GM19438 (cell line): ENCODE data around the gene TRIM9.

Source experiments
- ATAC-seq: cut with Tn5 transposase; IDR thresholded peaks from one replicate; pipeline ENCODE4 v1.9.1; 2021; ENCODE audit warnings: low read depth; ENCODE audit not compliant: unreplicated experiment

TRIM9 gene

DNA sequence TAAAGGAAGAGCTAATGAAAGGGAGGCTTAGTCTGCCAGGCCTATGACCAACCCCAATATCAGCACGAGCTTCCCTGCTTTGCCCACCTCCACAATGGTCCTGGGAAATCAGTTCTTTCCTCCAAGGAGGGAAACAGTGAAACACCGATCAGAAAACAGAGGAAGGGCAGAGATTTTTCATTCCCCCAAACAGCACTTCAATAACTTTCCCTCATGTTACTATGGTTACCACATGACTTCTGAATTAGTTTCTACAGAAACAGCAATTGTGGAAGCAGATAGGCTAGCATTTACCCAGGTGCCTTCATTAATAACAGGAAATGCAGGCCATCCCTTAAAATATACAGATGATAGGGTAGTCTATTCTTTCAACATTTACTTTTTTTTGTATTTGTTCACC is 35.9 kb downstream of the TRIM9 start:
- ATAC-seq = no peak

DNA sequence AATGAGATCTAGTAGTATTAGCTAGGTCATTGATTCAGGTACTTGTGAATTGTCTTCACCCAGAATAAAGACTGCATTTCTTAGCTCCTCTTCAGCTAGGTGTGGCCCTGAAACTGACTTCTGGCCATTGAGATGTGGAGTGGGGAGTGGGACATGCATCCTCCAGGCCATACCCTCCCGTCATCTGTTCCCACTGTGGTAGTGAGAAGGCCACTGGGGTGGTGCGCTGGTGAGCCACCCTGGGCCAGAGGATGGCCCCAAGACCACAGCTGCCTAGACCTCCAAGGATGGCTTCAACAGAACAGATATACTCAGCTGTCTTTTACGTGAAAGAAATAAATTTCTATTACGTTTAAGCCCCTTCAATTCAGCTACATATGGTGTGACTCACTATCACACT is 36.5 kb downstream of the TRIM9 start:
- ATAC-seq = no peak

DNA sequence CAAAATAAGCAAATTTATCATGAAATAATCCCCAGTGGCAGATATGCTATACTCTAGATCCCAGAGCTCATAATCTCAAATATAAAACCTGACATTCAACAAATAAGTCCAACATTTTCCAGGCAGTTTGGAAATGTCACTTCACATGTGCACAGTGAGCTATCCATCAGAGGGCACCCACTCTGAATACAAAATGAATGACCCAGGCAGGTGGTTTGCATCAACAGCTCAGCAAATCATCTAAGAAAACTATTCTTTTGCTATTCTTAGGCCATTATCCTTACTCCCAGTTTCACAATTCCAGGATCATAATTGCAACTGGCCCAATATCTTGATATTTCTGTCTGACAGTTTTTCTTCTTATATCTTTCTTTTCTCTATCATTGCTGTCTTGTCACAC is 38.5 kb downstream of the TRIM9 start:
- no peak for ATAC-seq

GRCh38 chr14:51053157-51053556 is 41.7 kb downstream of the TRIM9 start:
- ATAC-seq = no peak

DNA sequence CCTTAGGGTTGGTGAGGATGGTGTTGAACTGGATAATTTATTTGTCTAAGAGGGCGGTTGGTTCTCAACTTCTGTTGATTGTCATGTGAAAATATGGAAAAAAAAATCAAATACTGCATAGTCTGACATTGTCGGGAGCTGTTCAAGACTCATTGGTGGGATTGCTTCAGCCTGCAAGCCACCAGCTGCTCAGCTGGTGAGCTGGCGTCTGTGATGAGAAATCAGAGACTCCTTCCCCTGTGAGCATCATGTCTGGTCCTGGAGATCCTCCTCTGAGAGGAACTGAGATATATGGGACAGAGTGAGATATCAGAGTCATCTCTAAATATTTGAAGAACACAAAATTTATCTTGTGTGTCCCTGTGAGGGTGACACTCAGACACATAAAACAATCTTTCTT is 49.9 kb downstream of the TRIM9 start:
- ATAC-seq = no peak

DNA sequence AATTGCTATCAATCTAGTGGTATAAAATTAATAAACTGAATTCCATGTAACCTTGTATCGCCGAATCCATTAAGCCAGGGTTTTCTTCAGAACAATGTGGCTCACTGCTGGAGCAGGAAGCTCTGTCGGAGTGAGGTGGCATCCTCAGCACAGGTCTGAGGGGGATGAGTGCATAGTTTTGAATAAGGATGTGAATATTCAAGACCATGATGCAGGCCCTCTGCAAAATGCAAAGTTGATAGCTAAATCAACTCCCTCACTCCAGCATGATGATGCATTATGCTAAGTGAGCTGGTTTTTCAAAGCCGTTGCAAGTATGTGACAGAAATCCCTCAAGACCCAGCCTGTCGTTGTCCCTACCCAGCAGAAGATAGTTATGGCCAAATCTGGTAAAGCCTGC is 53.0 kb downstream of the TRIM9 start:
- ATAC-seq = no peak

DNA sequence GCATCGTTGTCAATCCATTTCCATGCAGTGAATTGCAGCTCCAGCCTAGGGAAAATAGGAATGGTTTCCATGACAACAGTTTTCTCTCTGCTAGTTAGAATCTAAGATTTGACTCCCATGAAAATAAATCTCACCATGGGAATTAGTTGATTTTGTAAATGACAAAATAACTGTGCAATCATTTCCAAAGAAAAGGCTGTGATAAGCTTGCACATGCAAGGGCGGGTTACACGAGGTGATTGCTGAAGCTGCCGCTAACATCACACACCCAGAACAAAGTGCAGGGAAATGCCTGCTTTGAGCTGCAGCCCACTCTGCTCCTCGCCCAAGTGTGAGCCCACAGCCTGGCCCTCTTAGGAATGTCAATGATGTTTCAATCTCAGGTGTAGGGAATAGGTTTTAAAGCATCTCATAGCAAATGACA is 53.8 kb downstream of the TRIM9 start:
- no peak for ATAC-seq

DNA sequence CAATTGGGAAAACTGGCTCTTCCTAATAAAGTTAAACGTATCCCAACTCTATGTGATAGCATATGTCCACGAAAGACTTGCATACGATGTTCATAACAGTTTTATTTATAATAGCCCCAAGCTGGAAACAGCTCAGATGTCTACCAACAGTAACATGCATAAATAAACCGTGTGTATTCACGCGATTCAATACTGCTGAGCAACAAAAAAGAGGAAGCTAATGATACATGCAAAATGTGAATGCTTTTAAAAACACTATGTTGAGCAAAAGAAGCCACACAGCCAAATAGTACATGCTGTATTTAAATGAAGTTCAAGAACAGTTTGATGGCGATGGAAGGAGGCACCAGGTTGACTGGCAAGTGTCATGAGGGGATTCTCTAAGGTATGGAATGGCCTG is 55.7 kb downstream of the TRIM9 start:
- ATAC-seq = no peak

DNA sequence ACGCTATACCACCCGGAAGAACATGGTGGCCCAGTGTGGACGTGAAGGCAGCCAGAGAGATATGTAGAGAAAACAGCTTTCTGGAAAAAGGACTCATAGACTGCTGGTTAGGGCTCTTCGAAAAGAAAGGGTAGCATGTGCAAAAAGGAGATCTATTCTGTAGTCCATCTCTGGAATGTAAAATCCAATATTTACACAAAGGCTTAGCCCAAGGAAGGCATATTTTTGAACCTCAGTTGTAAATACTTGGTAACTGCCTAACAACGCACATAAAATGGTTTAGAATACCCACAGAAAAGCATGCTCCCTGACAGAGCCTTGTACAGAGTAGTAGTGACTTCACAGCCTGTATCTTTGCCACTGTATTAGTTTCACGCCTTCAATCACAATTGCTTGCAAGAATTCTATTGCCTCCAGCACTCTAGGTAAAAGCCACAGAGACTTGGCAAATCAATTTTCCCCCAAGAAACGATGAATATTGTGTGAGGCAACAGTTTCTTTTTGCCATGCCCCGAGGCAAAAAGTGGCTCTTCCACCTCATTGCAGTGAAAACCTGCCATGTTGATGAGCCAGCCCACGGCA is 59.2 kb downstream of the TRIM9 start:
- ATAC-seq = no peak

- no peak for ATAC-seq
These were observed 65.8 kb downstream of the TRIM9 start for GRCh38 chr14:51028851-51029754.

GRCh38 chr14:51028361-51028760 is 66.5 kb downstream of the TRIM9 start:
- no peak for ATAC-seq

GRCh38 chr14:51024377-51024776 is 70.5 kb downstream of the TRIM9 start:
- ATAC-seq = no peak

DNA sequence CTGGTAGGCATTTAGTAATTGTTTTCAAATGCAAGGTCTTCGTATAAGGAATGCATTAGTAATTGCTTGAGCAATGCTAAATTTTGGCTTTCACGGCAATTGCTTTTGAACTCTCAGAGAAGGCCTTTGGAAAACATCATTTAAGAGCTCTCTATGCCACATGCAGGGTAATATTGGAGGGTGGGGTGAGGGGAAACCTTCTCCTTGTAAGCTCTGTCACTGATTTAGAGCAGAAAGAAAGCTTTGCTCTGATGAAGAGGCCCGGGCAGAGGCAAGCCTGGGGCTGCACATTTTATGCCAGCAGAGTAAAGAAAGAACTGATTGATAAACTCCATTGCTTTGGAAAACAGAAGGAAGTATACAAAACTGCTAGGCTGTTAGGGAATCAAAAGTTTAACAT is 70.9 kb downstream of the TRIM9 start:
- no peak for ATAC-seq

DNA sequence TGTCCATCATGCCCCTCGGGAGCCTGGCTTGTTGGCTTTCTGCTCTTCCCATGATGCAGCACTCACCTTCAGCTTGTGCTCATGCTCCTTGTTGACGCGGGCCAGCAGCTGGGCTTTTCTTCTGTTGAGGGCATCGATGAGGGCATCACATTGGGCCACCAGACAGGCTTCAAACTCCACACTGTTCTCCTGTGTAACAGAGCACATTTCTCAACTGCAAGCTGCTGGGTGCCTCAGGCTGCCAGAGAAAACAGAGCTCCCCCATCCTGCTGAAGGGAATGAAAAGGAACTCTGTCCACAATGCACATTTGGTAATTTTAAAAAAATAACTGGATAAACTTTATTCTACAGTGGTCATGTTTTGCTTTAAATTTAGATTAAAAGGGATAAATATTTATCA is 72.1 kb downstream of the TRIM9 start:
- no peak for ATAC-seq

DNA sequence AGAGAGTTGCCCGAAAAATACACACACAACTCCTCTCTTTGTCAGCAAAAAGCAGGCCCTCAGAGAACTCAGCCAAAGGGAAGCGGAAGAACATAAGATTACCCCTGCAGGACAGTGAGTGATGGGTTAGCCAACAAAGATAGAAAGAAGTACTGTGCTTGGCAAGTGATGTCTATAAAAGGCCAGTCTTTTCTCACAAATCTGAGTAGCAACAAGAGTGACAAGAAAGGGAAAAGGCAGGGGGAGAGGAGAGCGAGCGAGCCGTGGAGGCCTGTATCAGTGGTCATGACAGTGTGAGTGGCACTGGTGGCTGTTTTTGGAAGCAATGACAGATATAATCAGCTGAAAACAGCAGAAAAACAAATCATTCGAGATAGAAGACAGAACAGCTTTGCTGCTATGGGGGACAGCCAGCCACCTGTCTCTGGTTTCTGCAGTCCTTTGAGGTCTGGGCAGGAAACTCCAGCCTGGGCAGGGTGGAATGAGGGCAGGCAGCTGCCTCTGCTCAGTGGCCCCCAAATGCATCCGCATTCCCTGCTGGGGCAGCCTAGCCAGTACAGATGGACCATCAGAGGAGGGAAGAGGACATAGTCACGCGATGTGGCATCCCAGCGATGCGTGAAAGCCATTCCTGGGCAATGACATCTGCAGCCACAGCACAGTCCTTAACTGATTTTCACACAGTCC is 74.7 kb downstream of the TRIM9 start:
- no peak for ATAC-seq

DNA sequence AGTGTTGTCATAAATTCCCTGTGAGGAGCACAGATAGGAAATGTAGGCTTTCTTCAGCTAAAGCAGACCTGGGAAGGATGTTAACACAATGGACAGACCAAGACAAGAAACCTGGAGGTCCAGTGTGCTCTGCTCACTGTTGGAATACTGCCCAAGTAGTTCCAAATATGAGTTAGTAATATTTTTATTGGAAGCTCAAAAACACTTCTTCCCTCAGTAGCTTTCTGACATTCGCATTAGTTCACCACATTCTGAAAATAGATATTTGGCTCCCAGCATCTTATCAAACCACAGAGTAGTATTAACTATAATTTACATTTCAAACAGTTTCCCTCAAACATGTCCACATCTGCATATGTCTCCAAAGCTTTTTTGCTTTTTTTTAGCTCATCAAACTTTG is 75.8 kb downstream of the TRIM9 start:
- no peak for ATAC-seq

DNA sequence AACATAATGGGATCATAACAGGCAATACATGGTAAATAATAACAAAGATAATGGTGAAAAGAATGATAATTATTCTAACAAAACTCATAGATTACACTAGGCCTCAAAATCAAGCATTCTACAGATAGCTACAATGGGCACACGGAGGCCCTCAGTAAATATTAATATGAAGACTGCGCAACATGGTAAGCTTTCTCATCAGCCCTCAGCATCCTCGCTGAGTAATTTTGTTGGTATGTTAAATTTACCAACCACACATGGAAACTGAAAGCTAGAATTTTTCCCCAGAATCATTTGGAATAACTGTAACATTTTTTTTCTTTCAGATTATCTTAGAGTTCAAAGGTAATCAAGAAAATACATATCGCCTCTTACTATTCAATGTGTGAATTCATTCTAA is 76.4 kb downstream of the TRIM9 start:
- ATAC-seq = no peak

GRCh38 chr14:51014625-51015024 is 80.3 kb downstream of the TRIM9 start:
- no peak for ATAC-seq

- no peak for ATAC-seq
These were observed 80.8 kb downstream of the TRIM9 start for GRCh38 chr14:51014086-51014485.

DNA sequence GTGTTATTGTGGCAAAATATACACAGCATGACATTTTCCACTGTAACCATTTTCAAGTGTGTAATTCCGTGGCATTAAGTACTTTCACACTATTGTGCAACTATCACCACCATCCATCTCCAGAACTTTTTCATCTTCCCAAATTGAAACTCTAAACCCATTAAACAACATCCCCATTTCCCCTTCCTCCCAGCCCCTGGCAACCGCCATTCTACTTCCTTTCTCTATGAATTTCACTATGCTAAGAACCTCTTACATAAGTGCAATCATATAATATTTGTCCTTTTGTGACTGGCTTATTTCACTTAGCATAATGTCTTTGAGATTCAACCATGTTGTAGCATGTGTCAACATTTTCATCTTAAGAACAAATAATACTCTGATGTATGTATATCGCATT is 82.8 kb downstream of the TRIM9 start:
- no peak for ATAC-seq

DNA sequence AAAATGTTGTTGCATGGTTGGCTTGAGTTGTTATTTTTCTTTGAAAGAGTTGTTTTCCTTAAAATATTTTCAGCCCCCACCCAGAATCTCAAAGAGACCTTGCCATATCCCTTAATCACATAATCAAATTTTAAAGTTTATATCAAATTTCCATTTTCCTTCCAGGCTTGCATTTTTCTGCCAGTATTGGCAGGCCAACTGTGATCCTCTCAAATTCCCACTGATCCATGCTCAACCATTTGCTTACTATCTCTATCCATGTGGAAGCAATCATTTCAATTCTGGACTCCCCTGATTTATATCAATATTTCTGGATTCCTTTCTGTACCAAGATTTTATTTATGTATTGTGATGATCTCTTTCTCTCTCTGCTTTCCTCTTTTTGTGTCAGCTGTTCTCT is 86.5 kb downstream of the TRIM9 start:
- ATAC-seq = no peak

GRCh38 chr14:51006781-51007211 is 88.1 kb downstream of the TRIM9 start:
- ATAC-seq = no peak
